ENCODE results near the gene ZNF207.

- TF ChIP-seq CTCF (IDR thresholded peaks at IDR 0.05): no peak
- no peak for TF ChIP-seq POLR2A (IDR thresholded peaks at IDR 0.05)
These were observed 6.8 kb downstream of the ZNF207 start for GRCh38 chr17:32356750-32357149.
